GM21825 (cell line): ENCODE results near the gene GTF2H1.
"Not testable (repeated sequence)": the region's sequence is repeated elsewhere in the genome, so short reads cannot be mapped to it uniquely, and the experiment has no call there.

Experiments used
- ATAC-seq: cut with Tn5 transposase; IDR thresholded peaks from one replicate; pipeline ENCODE4 v1.9.1; 2021; ENCODE audit warnings: mild to moderate bottlenecking, moderate library complexity; ENCODE audit not compliant: unreplicated experiment

Gene GTF2H1

DNA sequence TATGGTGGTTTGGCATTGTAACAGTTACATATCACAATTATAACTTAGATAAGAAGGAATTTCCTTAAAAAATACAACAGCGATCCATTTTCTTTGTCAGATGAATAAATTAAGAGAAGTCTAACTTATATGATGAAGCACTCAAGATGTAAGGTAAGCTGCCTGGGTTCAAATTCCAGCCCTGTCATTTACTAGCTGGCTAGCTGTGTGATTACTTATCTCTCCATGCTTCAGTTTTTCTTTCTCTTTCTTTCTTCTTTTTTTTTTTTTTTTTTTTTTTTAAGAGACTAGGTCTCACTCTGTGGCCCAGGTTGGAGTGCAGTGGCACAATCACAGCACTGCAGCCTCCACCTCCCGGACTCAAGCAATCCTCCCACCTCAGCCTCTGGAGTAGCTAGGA lies 49.8 kb downstream of the GTF2H1 start:
- ATAC-seq = no peak

DNA sequence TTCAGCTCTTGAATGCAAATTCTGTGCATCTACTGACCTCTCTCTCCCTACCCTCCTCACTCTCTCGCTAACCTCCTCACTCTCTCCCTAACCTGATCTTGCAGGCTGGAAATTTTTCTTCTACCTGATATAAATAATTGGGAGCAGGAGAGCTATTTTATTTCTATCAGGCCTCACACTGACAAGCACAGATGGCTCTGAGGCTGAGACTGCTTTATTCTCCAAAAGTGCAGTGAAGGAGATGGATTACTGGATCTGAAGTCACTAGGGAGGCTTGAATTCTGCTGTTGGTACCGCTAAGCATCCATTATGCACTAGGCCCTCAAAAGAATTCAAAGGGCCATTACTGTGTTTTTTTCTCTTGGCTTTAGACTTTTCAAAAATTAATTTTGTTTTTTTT lies 52.6 kb downstream of the GTF2H1 start:
- ATAC-seq = no peak

DNA sequence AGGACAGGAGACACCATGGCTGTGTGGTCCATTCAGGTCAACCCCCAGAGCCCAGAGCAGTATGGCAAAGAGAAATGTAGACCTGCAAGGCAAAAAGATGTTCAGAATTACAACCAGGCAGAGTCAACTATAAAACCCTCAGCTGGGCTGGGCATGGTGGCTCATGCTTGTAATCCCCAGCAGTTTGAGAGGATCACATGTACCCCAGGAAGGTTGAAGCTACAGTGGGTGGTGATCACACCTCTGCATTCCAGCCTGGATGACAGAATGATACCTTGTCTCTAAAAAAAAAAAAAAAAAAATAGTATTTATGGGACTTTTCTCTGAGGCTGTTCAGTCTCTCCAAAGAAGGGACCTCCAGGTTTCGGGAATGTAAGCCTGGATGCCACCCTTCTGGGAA lies 53.6 kb downstream of the GTF2H1 start:
- no peak for ATAC-seq

DNA sequence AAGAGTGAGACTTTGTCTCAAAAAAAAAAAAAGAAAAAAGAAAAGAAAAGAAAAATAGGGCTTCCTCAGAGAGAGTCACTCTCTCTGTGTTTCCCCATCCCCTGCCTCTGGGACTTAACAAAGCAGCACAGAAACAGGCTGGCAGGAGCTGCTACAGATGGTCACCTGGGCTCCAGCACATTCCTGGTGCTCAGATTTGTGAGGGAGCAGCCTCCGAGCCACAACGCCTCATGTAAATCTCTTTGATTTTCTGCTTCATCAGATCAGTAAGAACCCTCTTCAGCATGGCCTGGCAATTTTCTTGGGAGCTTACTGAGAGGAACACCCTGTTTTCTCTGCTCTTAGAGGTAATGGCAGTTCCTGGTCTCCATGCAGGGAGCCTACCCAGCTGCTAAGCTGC lies 56.8 kb downstream of the GTF2H1 start:
- no peak for ATAC-seq

DNA sequence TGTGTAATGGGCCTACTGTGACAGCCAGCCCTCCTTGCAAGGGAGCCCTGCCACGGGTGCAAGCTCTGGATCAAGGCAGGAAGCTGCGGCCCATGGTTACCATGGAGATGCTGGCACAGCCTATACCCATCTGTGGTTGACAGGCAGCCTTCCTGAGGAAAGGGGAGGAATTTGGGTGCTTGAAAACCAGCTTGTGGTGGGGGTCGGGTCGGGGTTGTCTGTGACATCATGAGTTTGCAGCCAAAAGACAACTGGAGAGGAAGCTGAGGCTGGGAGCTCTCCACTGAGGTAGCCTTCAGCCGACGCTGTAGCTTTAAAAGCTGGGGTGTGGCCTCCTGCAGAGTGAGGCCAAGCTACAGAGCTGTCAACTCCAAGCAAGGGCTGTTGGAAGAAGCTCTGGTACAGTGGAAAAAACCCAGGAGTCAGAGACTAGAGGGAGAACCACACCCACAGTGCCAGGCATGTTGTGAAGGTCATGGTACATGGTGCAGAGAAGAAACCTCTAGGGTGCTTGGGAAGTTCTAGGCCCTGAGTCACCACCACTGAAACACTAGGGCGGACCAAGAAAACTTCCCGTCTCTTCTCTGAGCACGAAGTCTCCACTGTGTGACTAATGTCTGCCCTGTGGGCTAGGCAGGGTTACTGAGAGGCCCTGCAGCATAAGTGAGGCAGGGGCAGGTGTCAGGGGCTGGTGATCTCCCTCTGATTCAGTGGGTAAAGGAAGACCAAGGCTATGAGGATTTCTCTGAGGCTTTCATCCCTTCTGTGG lies 61.2 kb downstream of the GTF2H1 start:
- ATAC-seq = peak; percentile 89

DNA sequence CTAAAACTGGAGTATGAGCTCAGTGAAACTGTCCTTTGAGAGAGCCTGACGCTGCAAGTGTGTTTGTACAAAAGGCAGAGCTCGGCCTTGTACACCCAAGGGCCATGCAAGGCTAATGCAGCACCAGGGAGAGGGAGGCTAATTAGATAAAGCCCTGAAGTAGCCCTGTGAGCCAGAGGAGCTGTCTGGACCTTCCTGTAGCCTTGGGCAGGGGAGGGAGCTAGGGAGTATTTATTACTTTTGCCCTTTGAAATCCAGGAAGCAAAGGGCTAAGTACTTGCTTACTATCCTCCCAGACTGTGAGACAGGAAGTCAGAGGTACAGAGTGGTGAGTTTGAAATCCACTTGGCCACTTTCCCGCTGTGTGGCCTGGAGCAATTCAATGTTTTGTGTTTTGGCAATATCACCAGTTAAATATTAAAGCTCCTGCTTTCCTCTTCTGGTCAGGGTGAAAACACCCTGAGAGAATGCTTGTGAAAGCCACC lies 61.8 kb downstream of the GTF2H1 start:
- ATAC-seq = peak; percentile 50

DNA sequence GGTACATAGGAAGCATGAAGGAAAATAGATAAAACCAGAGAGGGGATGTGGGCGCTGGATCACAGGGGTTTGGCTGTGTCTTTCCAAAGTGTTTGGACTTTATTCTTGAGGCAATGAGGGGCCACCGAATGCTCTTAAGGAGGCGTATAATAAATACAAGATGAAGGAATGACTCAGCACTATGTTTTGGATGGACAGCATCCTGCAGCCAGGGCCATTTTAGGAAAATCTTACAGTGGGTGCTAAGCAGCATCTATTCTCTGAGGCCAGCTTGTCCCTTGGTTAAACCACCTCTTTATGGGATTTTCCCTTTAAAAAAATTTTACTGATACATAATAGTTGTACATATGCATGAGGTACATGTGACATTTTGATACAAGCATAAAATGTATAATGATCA lies 67.7 kb downstream of the GTF2H1 start:
- no peak for ATAC-seq

DNA sequence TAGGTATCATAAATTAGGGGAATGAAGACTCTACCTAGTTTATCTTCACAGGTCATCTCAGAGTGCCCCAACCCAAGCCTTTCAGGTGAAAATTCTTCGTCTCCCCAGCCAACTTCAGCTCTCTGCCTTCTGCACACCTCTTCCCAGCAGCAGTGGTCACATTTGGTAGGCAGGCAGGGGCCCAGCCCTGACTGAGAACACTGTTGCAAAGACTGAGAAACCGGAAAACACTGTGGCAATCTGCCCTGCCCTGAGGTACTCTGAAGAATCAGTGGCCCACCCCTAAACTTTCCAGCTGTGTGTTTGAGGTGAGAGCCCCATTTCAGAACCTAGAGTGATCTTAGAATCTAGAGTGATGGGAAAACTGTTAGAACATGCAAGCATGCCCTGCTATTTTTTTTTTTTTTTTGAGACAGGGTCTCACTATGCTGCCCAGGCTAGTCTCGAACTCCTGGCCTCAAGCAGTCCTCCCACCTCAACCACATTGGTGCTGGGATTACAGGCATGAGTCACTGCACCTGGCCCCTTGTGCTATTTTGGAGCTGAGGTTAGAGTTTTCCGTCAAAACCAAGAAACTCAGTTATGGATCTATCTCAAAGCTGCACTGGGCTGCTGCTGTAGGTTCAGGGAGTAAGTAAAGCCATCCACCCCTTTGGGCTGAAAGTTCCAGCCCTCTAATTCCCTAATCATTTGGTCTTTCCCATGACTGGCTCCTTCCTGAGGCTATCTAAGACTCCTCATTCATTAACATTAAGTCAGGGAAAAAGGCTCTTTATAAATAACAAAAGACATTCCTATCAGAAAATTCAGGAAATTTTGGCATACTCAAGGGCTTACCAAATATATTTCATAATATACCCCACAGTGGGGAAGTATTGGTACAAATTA lies 70.3 kb downstream of the GTF2H1 start:
- ATAC-seq = no peak

DNA sequence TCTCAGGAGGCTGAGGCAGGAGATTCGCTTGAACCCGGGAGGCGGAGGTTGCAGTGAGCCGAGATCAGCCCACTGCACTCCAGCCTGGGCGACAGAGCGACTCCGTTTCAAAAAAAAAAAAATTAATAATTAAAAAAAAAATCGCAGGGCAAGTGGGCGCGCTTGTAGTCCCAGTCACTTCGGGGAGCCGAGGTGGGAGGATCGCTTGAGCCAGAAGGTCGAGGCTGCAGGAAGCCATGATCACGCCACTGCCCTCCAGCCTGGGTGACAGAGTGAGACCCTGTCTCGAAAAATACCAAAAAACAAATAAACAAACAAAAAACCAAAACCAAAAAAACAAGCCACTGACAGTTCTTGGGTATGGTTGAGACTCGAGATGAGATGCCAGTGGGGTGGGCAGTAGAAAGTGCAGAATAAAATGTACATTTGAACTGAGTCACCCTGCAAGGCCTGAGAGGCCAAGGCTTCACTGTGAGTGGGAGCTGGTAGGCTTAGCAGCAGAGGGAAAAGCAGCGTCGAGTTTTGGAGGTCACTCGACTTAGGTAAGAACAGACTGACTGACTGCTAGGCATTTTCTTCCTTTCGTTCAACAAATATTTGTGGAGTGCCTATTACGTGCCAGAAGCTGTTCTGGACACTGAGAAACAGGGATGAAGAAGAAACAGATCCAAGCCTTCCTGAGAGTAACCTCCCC lies 71.4 kb downstream of the GTF2H1 start:
- ATAC-seq = peak; percentile 1

DNA sequence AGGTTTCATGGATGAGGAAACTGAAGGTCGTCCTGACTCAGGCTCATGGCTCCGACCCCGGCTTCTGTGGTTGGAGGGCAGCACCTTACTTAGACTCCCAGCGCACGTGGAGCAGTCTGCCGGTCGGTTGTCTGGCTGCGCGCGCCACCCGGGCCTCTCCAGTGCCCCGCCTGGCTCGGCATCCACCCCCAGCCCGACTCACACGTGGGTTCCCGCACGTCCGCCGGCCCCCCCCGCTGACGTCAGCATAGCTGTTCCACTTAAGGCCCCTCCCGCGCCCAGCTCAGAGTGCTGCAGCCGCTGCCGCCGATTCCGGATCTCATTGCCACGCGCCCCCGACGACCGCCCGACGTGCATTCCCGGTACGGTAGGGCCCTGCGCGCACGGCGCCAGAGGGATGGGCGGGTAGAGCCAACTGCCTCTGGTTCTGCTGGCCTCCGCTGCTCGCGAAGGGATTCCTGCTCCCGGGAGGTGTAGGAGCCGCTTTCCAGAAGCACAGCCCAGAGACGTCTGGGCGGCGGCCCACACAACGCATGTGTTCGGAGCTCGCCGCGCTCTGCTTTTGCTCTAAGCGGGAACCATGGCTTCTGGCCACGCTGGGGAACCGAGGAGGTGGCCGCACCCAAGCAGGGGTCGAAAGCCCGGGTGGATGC lies 72.0 kb downstream of the GTF2H1 start, which contains the start of gene LDHA:
Gene LDHA, plus strand, starts transcription at position 289 of the 653 bp plus-strand sequence. CDS start 2,280 bp downstream, outside the sequence.
- peak; percentile 82 for ATAC-seq

DNA sequence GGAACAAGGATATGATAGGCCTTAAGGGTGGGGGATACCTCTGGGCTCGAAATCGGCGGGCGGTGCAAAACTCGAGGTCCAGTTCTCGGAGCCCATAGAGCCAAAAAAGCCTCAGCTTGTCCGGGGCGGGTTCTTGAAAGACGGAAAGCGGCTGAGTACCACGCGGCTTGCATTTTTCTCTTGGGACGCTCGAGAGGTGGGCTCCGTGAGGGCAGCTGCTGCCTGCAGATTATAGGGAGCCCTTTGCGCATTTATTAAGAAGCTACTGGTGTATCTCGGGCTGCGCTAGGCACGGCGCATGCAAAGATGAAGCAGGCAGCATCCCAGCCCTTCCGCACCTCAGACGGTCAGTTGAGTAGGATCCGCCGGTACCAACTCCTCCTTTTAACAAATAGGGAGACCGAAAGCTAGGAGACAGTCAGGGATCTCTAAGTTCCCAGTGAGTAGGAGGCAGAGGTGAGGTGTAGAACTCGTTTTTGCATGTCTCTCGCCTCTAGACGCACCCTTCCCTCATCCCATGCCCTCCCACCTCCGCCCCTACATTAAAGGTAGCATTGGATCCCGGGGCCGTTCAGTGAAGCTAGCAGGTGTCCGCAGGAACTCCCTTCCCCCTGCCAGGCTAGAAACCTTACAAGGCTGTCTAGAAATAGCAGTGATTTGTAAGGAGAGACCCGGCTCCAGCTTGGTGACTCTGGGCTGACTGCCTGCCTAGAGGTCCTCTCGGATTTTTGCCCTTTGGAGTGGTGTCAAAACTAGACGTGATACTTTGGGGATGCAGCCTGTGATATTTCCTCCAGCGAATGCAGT lies 72.8 kb downstream of the GTF2H1 start:
- ATAC-seq = no peak

DNA sequence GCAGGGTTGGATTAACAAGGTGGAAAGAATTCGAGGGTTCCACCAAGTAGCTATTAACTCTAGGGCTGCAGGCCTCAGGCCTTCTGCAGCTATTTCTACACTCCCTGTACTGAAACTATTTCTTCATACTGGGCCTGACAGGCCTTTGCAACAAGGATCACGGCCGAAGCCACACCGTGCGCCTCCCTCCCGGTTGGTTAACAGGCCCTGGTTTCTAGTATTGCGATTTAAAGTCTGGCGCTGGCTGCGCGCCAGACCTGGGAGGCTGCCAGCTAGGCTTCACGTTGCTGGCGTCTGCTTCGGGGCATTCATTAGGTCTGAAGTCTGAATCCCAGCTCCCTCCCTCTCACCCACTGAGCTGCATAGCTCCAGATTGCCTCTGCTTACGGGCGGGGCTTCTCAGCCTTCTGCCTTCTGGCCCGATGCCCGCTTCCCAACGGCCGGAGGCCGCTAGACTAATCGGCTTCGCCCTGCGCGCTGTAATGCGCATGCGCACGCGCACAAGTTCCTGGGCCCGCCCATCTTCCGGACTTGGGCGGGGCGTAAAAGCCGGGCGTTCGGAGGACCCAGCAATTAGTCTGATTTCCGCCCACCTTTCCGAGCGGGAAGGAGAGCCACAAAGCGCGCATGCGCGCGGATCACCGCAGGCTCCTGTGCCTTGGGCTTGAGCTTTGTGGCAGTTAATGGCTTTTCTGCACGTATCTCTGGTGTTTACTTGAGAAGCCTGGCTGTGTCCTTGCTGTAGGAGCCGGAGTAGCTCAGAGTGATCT lies 73.6 kb downstream of the GTF2H1 start:
- peak; percentile 48 for ATAC-seq

DNA sequence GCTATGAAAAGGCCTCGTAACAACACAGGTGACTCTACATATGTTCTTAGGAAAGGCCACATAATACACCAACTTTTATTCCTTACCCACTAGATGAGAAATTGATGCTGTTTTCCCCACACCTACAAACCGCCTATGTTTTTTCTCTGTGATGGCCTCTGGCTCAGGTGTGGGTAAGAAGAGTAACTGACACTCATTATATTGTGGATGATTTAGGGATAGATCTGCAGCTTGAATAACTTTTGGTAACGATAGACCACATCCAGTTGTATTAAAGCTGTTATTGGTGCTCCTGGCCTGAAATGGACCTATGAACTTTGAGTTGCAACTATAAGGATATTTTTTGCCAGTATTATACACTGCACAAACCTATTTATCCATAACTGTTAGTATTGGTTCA lies 75.6 kb downstream of the GTF2H1 start:
- ATAC-seq = no peak

DNA sequence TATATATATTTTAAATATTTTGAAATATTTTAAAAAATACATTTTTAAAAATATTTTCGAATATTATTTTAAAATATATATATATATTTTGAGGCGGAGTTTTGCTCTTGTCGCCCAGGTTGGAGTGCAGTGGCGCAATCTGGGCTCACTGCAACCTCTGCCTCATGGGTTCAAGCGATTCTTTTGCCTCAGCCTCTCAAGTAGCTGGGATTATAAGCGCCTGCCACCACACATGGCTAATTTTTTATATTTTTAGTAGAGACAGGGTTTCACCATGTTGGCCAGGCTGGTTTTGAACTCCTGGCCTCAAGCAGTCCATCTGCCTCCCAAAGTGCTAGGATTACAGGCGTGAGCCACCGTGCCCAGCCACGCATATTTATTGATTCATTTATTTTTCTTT lies 78.7 kb downstream of the GTF2H1 start:
- not testable (repeated sequence) for ATAC-seq

DNA sequence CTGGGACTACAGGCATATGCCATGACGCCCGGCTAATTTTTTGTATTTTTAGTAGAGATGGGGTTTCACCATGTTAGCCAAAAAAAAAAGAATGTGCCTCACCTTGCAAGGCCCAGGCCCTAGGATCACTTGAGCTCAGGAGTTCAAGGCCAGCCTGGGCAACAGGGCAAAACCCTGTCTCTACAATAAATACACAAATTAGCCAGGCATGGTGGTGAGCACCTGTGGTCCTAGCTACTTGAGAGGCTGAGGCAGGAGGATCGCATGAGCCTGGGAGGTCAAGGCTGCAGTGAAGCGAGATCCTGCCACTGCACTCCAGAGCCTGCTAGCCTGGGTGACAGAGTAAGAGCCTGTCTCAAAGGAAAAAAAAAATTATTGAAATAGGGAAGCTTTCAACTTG lies 81.7 kb downstream of the GTF2H1 start:
- no peak for ATAC-seq

DNA sequence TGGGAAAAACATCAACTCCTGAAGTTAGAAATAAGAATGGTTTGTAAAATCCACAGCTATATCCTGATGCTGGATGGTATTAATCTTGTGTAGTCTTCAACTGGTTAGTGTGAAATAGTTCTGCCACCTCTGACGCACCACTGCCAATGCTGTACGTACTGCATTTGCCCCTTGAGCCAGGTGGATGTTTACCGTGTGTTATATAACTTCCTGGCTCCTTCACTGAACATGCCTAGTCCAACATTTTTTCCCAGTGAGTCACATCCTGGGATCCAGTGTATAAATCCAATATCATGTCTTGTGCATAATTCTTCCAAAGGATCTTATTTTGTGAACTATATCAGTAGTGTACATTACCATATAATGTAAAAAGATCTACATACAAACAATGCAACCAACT lies 85.0 kb downstream of the GTF2H1 start:
- not testable (repeated sequence) for ATAC-seq

DNA sequence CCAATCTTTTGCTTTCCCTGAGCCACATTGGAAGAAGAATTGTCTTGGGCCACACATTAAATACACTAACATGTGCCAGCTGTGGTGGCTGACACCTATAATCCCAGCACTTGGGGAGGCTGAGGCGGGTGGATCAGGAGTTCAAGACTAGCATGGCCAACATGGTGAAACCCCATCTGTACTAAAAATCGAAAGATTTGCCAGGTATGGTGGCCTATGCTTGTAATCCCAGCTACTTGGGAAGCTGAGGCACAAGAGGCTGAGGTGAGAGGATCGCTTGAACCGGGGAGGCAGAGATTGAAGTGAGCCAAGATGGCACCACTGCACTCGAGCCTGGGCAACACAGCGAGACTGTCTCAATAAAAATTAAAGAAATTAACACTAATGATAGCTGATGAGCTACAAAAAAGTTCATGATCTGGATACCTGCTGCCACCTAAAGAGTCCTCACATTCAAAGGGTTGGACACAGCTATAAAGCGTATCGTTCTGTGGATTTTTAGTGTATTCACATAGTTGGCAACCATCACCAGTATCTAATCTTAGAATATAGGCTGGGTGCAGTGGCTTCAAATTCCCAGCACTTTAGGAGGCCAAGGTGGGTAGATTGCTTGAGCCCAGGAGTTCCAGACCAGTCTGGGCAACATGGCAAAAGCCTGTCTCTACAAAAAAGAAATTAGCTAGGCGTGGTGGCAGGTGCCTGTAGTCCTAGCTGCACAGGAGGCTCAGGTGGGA lies 86.4 kb downstream of the GTF2H1 start:
- ATAC-seq = no peak

DNA sequence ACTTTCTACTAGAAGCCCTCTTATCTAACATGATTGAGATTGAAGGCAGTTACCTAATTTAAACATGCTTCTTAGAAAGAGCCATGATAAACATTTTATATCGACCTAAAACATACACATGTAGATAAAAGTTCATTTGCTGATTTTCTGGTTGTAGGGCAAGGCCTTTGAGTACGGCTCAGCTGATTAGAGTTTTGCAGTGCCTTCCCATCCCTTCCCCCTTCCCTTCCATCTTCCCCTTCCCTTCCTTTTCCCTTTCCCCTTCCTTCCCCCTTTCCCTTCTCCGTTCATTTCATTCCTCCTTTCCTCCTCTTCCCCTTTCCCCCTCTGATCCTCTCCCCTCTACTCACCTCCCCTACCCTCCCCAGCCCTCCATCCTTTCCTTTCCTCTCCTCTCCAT lies 94.1 kb downstream of the GTF2H1 start:
- ATAC-seq = no peak
